BLaER1 treated with 17β-estradiol and CSF1 and Interleukin-3, amounts not matched to agents 10 nM and 100 nM (cell line): ENCODE data around the gene GPR108.
A peak's percentile ranks its signal among the peaks of the same experiment; 100 is the strongest.

Experiments used
- H3K27ac ChIP-seq, 11 experiments: shearing (Covaris generic); formaldehyde crosslinking; 2 replicates each; pipeline ENCODE4 v1.8.1; 2022
- H3K27me3 ChIP-seq, 11 experiments: shearing (Covaris generic); formaldehyde crosslinking; 2 replicates each; pipeline ENCODE4 v1.8.1; 2022
- H3K36me3 ChIP-seq, 11 experiments: shearing (Covaris generic); formaldehyde crosslinking; 2 replicates each; pipeline ENCODE4 v1.8.1; 2022
- H3K4me1 ChIP-seq, 10 experiments: shearing (Covaris generic); formaldehyde crosslinking; 2 replicates each; pipeline ENCODE4 v1.8.1; 2022
- H3K4me2 ChIP-seq, 11 experiments: shearing (Covaris generic); formaldehyde crosslinking; 2 replicates each; pipeline ENCODE4 v1.8.1; 2022
- H3K4me3 ChIP-seq, 10 experiments: shearing (Covaris generic); formaldehyde crosslinking; 2 replicates each; pipeline ENCODE4 v1.8.1; 2022
- H3K9ac ChIP-seq, 11 experiments: shearing (Covaris generic); formaldehyde crosslinking; 2 replicates each; pipeline ENCODE4 v1.8.1; 2022
- H3K9me3 ChIP-seq, 11 experiments: shearing (Covaris generic); formaldehyde crosslinking; replicated peaks in 1 of 11; 2 replicates each; pipeline ENCODE4 v1.8.1; 2022
- H4K20me1 ChIP-seq, 11 experiments: shearing (Covaris generic); formaldehyde crosslinking; 2 replicates each; pipeline ENCODE4 v1.8.1; 2022
- Cebpa-rat ChIP-seq, 11 experiments: shearing (Covaris generic); IDR thresholded peaks; 2 replicates each; pipeline ENCODE4 v1.8.1; 2022

The GPR108 gene

GRCh38 chr19:6683971-6684370, 53.4 kb downstream of the GPR108 start:
- H3K4me1 ChIP-seq: peaks cover 0 to 10% (median 0%) of the 10 kb centered on the region in 10 experiments; a peak in 5 of 20 replicates

GRCh38 chr19:6682607-6683128, 54.7 kb downstream of the GPR108 start:
- Histone ChIP-seq H3K4me1 (peaks cover 0 to 10% (median 0%) of the 10 kb centered on the region in 10 experiments; a peak in 5 of 20 replicates), H3K9ac (no peak overlapping the region), H3K4me3 (no peak overlapping the region), H3K4me2 (no peak overlapping the region), H3K9me3 (peaks cover 0 to 13% (median 0%) of the 10 kb centered on the region in 11 experiments; a peak in 2 of 22 replicates), H3K27ac (no peak overlapping the region), H3K27me3 (no peaks in the 10 kb centered on the region), H4K20me1 (peaks cover 0 to 33% (median 0%) of the 10 kb centered on the region in 11 experiments; a peak in 4 of 22 replicates), H3K36me3 (peaks cover 0 to 97% (median 25%) of the 10 kb centered on the region in 11 experiments; a peak in 12 of 22 replicates)
- no peak for TF ChIP-seq Cebpa-rat (IDR thresholded peaks at IDR 0.05)

More at GRCh38 chr19:6683971-6684370, 53.4 kb downstream of the GPR108 start:
- TF ChIP-seq Cebpa-rat (IDR thresholded peaks at IDR 0.05): no peak
- H3K36me3 ChIP-seq: peaks cover 0 to 96% (median 26%) of the 10 kb centered on the region in 11 experiments; a peak in 12 of 22 replicates
- H3K9ac ChIP-seq: no peak overlapping the region
- peaks cover 0 to 19% (median 4%) of the 10 kb centered on the region in 11 experiments; a peak in 13 of 22 replicates for H3K9me3 ChIP-seq
- H3K4me3 ChIP-seq: no peak overlapping the region
- H3K27ac ChIP-seq: no peak overlapping the region
- no peak overlapping the region for H3K4me2 ChIP-seq
- peaks cover 0 to 20% (median 0%) of the 10 kb centered on the region in 11 experiments; a peak in 3 of 22 replicates for H4K20me1 ChIP-seq
- H3K27me3 ChIP-seq: no peaks in the 10 kb centered on the region

- Histone ChIP-seq H3K27ac (no peak overlapping the region), H3K9ac (no peak overlapping the region), H3K4me1 (peaks cover 5 to 22% (median 11%) of the 10 kb centered on the region in 10 experiments), H3K4me2 (peak overlapping the region in 2 of 11 experiments; percentile 25 to 55; a peak in 4 of 22 replicates), H3K9me3 (peaks cover 0 to 13% (median 0%) of the 10 kb centered on the region in 11 experiments; a peak in 2 of 22 replicates), H3K4me3 (no peak overlapping the region), H3K27me3 (no peaks in the 10 kb centered on the region), H3K36me3 (peaks cover 0 to 88% (median 28%) of the 10 kb centered on the region in 11 experiments; a peak in 12 of 22 replicates), H4K20me1 (peaks cover 0 to 34% (median 0%) of the 10 kb centered on the region in 11 experiments; a peak in 4 of 22 replicates)
- TF ChIP-seq Cebpa-rat (IDR thresholded peaks at IDR 0.05): no peak
Measured at GRCh38 chr19:6680141-6680540, 57.2 kb downstream of the GPR108 start.
